H9 (cell line): Measurements from ENCODE around the gene ENHO. TPM values are rescaled to one million over a fixed set of nuclear protein-coding genes. Genes with fewer than 3 reads are reported as not detected.

ENCODE experiments used
- DNase-seq: peaks from one replicate; pipeline ENCODE4 v3.0.0-alpha.2; 2017
- H2AFZ ChIP-seq: one replicate; pipeline ENCODE4 v1.6.1; 2013; ENCODE audit warnings: mild to moderate bottlenecking, low read length, control low read depth, moderate library complexity
- H2AK5ac ChIP-seq: 2 replicates; pipeline ENCODE4 v1.6.1; 2013; ENCODE audit warnings: low read length, control low read depth, mixed read lengths; ENCODE audit not compliant: insufficient read length
- H2BK120ac ChIP-seq: one replicate; pipeline ENCODE4 v1.6.1; 2013; ENCODE audit warnings: low read depth, mild to moderate bottlenecking, low read length, control low read depth, inconsistent platforms; ENCODE audit not compliant: poor library complexity, severe bottlenecking
- H2BK12ac ChIP-seq: 2 replicates; pipeline ENCODE4 v1.6.1; 2013; ENCODE audit warnings: low read length, control low read depth, mixed read lengths, low read depth; ENCODE audit not compliant: insufficient read length
- H2BK15ac ChIP-seq: 2 replicates; pipeline ENCODE4 v1.6.1; 2013; ENCODE audit warnings: low read depth, low read length, control low read depth
- H2BK20ac ChIP-seq: one replicate; pipeline ENCODE4 v1.6.1; 2013; ENCODE audit warnings: low read depth, mild to moderate bottlenecking, low read length, control low read depth, inconsistent platforms; ENCODE audit not compliant: poor library complexity, severe bottlenecking
- H2BK5ac ChIP-seq: 2 replicates; pipeline ENCODE4 v1.6.1; 2013; ENCODE audit warnings: low read length, control low read depth, mixed read lengths; ENCODE audit not compliant: insufficient read length
- H3K14ac ChIP-seq: 2 replicates; pipeline ENCODE4 v1.6.1; 2013; ENCODE audit warnings: low read length, control low read depth; ENCODE audit not compliant: insufficient read depth
- H3K18ac ChIP-seq: 2 replicates; pipeline ENCODE4 v1.6.1; 2013; ENCODE audit warnings: low read depth, mild to moderate bottlenecking, mixed read lengths, low read length, control low read depth; ENCODE audit not compliant: insufficient read length
- H3K23ac ChIP-seq: 2 replicates; pipeline ENCODE4 v1.6.1; 2013; ENCODE audit warnings: low read length, control low read depth, mixed read lengths, low read depth; ENCODE audit not compliant: insufficient read length
- H3K23me2 ChIP-seq: 2 replicates; pipeline ENCODE4 v1.6.1; 2013; ENCODE audit warnings: low read depth, mild to moderate bottlenecking, mixed read lengths, low read length, control low read depth; ENCODE audit not compliant: insufficient read length, poor library complexity, severe bottlenecking
- H3K27ac ChIP-seq: 2 replicates; pipeline ENCODE4 v1.5.1; 2013; ENCODE audit warnings: low read length, control low read depth, mixed read lengths, low read depth; ENCODE audit not compliant: insufficient read length
- H3K27me3 ChIP-seq: 2 replicates; pipeline ENCODE4 v1.6.1; 2013; ENCODE audit warnings: low read length, control low read depth, inconsistent platforms; ENCODE audit not compliant: insufficient read depth
- H3K4ac ChIP-seq: 2 replicates; pipeline ENCODE4 v1.6.1; 2013; ENCODE audit warnings: low read depth, mild to moderate bottlenecking, control low read depth, inconsistent platforms, low read length, moderate library complexity
- H3K4me1 ChIP-seq: 2 replicates; pipeline ENCODE4 v1.6.1; 2013; ENCODE audit warnings: low read length, control low read depth, inconsistent platforms; ENCODE audit not compliant: insufficient read depth
- H3K4me2 ChIP-seq: 2 replicates; pipeline ENCODE4 v1.6.1; 2013; ENCODE audit warnings: low read length, control low read depth, mixed read lengths; ENCODE audit not compliant: insufficient read length, insufficient read depth
- H3K56ac ChIP-seq: 2 replicates; pipeline ENCODE4 v1.6.1; 2013; ENCODE audit warnings: low read depth, mild to moderate bottlenecking, mixed read lengths, low read length, control low read depth; ENCODE audit not compliant: insufficient read length
- H3K79me1 ChIP-seq: 2 replicates; pipeline ENCODE4 v1.6.1; 2013; ENCODE audit warnings: low read depth, mild to moderate bottlenecking, moderate library complexity, low read length, control low read depth, inconsistent platforms; ENCODE audit not compliant: insufficient read depth, poor library complexity, severe bottlenecking
- H3K79me2 ChIP-seq: 2 replicates; pipeline ENCODE4 v1.6.1; 2013; ENCODE audit warnings: low read length, control low read depth, inconsistent platforms; ENCODE audit not compliant: insufficient read depth
- H3K9ac ChIP-seq: 2 replicates; pipeline ENCODE4 v1.6.1; 2013; ENCODE audit warnings: low read length, control low read depth, mixed read lengths; ENCODE audit not compliant: insufficient read length; ENCODE audit errors: extremely low read depth
- H3K9me3 ChIP-seq: one replicate; pipeline ENCODE4 v1.6.1; 2013; ENCODE audit warnings: low read depth, low read length, inconsistent platforms; ENCODE audit not compliant: control insufficient read depth
- H3T11ph ChIP-seq: one replicate; pipeline ENCODE4 v1.6.1; 2013; ENCODE audit warnings: mild to moderate bottlenecking, low read length, control low read depth, inconsistent platforms
- H4K20me1 ChIP-seq: one replicate; pipeline ENCODE4 v1.6.1; 2013; ENCODE audit not compliant: control insufficient read depth, insufficient read length, insufficient read depth
- H4K5ac ChIP-seq: 2 replicates; pipeline ENCODE4 v1.6.1; 2013; ENCODE audit warnings: low read depth, mild to moderate bottlenecking, mixed read lengths, low read length, control low read depth; ENCODE audit not compliant: insufficient read length
- H4K8ac ChIP-seq: replicated peaks from 2 replicates; pipeline ENCODE4 v1.6.1; 2013; ENCODE audit warnings: low read length, control low read depth, mixed read lengths, low read depth; ENCODE audit not compliant: insufficient read length
- H4K91ac ChIP-seq: 2 replicates; pipeline ENCODE4 v1.6.1; 2013; ENCODE audit warnings: low read depth, mild to moderate bottlenecking, moderate library complexity, mixed read lengths, low read length, control low read depth; ENCODE audit not compliant: insufficient read length
- H3K27ac Mint-ChIP-seq, 3 experiments: 2 replicates in 2 of 3; 3 replicates in 1 of 3; pipeline ENCODE4 v1.8.0; 2020 to 2021; ENCODE audit warnings: mixed read lengths in 3 of 3, mild to moderate bottlenecking in 1 of 3, moderate library complexity in 1 of 3
- H3K27me3 Mint-ChIP-seq: 2 replicates; pipeline ENCODE4 v1.8.0; 2021; ENCODE audit warnings: low read depth, mild to moderate bottlenecking, moderate library complexity, mixed read lengths
- H3K36me3 Mint-ChIP-seq, 3 experiments: 2 replicates in 2 of 3; 3 replicates in 1 of 3; pipeline ENCODE4 v1.8.0; 2020 to 2021; ENCODE audit warnings: low read depth in 3 of 3, mixed read lengths in 3 of 3; ENCODE audit not compliant: insufficient read depth in 1 of 3
- H3K4me1 Mint-ChIP-seq, 2 experiments: 2 replicates each; pipeline ENCODE4 v1.8.0; 2020; ENCODE audit warnings: mixed read lengths in 2 of 2
- H3K4me3 Mint-ChIP-seq, 2 experiments: 2 replicates in 1 of 2; 3 replicates in 1 of 2; pipeline ENCODE4 v1.8.0; 2020 to 2021; ENCODE audit warnings: mild to moderate bottlenecking in 2 of 2, mixed read lengths in 2 of 2, moderate library complexity in 1 of 2
- H3K9me3 Mint-ChIP-seq, 2 experiments: 2 replicates in 1 of 2; 3 replicates in 1 of 2; pipeline ENCODE4 v1.8.0; 2020; ENCODE audit warnings: mild to moderate bottlenecking in 2 of 2, mixed read lengths in 2 of 2, moderate library complexity in 1 of 2
- WGBS: extraction: QIAGEN DNeasy Blood & Tissue Kit; methylation state at CpG from one replicate; pipeline ENCODE4 v1.1.7; 2013; ENCODE audit warnings: missing lambda C conversion rate, low lambda C conversion rate, mixed read lengths; ENCODE audit not compliant: insufficient read length; ENCODE audit errors: extremely low coverage; 5-methylcytosine and 5-hydroxymethylcytosine counted together
- total RNA-seq: library from RNA; stranded (reverse); gene quantifications from 2 replicates; pipeline ENCODE4 v1.2.1, GENCODE V29; 2021
- TF ChIP-seq, protein P1 (sequence below): fragments of 200-600 bp; sonication (generic); conservative IDR thresholded peaks from 3 replicates; pipeline ENCODE4 v1.8.0; 2021; ENCODE audit warnings: antibody characterized with exemption, mild to moderate bottlenecking

ENHO gene
- total RNA-seq, 1 experiment from 2014 or later, result 14.5 TPM

DNA sequence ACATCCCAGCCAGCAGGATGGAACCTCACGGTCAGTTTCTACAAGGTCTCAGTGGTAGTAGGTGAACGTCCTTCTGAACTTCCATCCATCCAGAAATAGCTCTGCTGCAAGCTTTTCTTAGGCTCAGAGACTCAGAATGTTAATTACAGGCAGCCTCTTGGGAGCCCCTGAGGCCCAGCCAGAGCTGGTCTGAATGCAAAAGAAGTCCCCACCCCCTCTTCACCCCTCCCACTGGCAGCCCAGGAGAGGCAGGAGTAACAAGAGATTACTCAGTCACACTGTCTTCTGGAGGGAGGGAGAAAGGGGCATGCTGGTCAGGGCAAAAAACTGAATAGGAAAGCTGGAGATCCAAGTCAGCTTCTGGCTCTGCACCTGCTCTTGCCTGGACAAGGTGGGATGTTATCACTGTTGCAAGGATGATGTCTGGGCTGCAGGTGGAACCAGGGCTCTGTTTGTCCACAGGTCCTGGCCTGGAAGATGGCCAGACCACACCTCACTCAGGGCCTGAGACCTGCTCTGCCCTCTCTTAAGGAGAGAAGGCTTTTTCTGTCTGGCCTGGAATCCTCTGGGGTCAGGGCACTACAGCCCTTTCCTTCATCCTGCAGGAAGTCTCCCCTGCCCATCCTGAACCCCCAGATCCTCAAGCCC is 9.1 kb downstream of the ENHO start:
- H2BK15ac ChIP-seq, result no peak overlapping the region
- H3K14ac ChIP-seq, result no peak overlapping the region; the same call in 1 of the 2 replicates
- no peak overlapping the region for H3K18ac ChIP-seq
- peaks cover 6% of the 10 kb centered on the region for H3K27me3 Mint-ChIP-seq
- no peaks in the 10 kb centered on the region for H3K23me2 ChIP-seq
- H3K27ac ChIP-seq, result peak overlapping the region; percentile 48
- H3K9ac ChIP-seq, result no peak overlapping the region
- no peak overlapping the region for H3K56ac ChIP-seq
- no peak overlapping the region for H2BK20ac ChIP-seq
- no peaks in the 10 kb centered on the region for H4K20me1 ChIP-seq
- peak overlapping the region; percentile 30 for H3K4me2 ChIP-seq
- H3K4me1 ChIP-seq, result peaks cover 19% of the 10 kb centered on the region; the same call in 1 of the 2 replicates
- H3K9me3 ChIP-seq, result no peaks in the 10 kb centered on the region
- no peak overlapping the region for H4K91ac ChIP-seq
- peak overlapping the region in 2 of 3 experiments; percentile 70 to 95; a peak in 2 of 7 replicates for H3K27ac Mint-ChIP-seq
- no peak overlapping the region for H2AK5ac ChIP-seq
- no peak overlapping the region for H2AFZ ChIP-seq
- no peaks in the 10 kb centered on the region for H3K79me1 ChIP-seq
- H2BK12ac ChIP-seq, result no peak overlapping the region
- no peak overlapping the region for H3K23ac ChIP-seq
- H4K8ac ChIP-seq, result no peak overlapping the region
- no peaks in the 10 kb centered on the region for H3K79me2 ChIP-seq
- H3K36me3 Mint-ChIP-seq, result no peaks in the 10 kb centered on the region
- peaks cover 37 to 46% of the 10 kb centered on the region in 2 experiments for H3K4me1 Mint-ChIP-seq
- no peak overlapping the region for H4K5ac ChIP-seq
- no CpG with 5 or more reads among the region's 2 CpGs for whole genome bisulfite sequencing
- no peak overlapping the region for H3T11ph ChIP-seq
- peak overlapping the region in 1 of 2 experiments; percentile 52; a peak in 1 of 5 replicates for H3K4me3 Mint-ChIP-seq
- no peaks in the 10 kb centered on the region for H3K9me3 Mint-ChIP-seq
- H2BK5ac ChIP-seq, result no peak overlapping the region
- no peaks in the 10 kb centered on the region for H3K27me3 ChIP-seq
- H2BK120ac ChIP-seq, result no peak overlapping the region
- no peak overlapping the region; the same call in 1 of the 2 replicates for H3K4ac ChIP-seq
- DNase-seq, result peak; percentile 84
- TF ChIP-seq, protein P1, sequence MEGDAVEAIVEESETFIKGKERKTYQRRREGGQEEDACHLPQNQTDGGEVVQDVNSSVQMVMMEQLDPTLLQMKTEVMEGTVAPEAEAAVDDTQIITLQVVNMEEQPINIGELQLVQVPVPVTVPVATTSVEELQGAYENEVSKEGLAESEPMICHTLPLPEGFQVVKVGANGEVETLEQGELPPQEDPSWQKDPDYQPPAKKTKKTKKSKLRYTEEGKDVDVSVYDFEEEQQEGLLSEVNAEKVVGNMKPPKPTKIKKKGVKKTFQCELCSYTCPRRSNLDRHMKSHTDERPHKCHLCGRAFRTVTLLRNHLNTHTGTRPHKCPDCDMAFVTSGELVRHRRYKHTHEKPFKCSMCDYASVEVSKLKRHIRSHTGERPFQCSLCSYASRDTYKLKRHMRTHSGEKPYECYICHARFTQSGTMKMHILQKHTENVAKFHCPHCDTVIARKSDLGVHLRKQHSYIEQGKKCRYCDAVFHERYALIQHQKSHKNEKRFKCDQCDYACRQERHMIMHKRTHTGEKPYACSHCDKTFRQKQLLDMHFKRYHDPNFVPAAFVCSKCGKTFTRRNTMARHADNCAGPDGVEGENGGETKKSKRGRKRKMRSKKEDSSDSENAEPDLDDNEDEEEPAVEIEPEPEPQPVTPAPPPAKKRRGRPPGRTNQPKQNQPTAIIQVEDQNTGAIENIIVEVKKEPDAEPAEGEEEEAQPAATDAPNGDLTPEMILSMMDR, result no peak
